Endothelial cell of umbilical vein (primary cell): ENCODE data around the gene SIAH3.

Experiments used
- EZH2 ChIP-seq: IDR thresholded peaks from 2 replicates; pipeline ENCODE4 v1.6.1; 2012; ENCODE audit warnings: borderline replicate concordance, low read depth, mild to moderate bottlenecking, moderate library complexity, low read length, inconsistent platforms; ENCODE audit not compliant: severe bottlenecking
- GATA2 ChIP-seq: IDR thresholded peaks from 2 replicates; pipeline ENCODE4 v1.7.0; 2011; ENCODE audit warnings: low read depth, mild to moderate bottlenecking, moderate library complexity, mixed read lengths, low read length; ENCODE audit not compliant: insufficient read length, insufficient read depth
- POLR2A ChIP-seq: IDR thresholded peaks from 2 replicates; pipeline ENCODE4 v1.6.1; 2012; ENCODE audit warnings: low read depth, mild to moderate bottlenecking, control low read depth, low read length
- TF ChIP-seq, protein P1 (sequence below), 2 donors: IDR thresholded peaks; 1 replicate in 1 of 2; 2 replicates in 1 of 2; pipeline ENCODE4 v1.5.1; 2011; ENCODE audit warnings: low read length in 2 of 2, mild to moderate bottlenecking in 2 of 2, moderate library complexity in 2 of 2, control low read depth in 1 of 2, inconsistent platforms in 1 of 2, low read depth in 1 of 2; ENCODE audit not compliant: insufficient read depth in 1 of 2; ENCODE audit errors: extremely low read depth in 1 of 2

DNA sequence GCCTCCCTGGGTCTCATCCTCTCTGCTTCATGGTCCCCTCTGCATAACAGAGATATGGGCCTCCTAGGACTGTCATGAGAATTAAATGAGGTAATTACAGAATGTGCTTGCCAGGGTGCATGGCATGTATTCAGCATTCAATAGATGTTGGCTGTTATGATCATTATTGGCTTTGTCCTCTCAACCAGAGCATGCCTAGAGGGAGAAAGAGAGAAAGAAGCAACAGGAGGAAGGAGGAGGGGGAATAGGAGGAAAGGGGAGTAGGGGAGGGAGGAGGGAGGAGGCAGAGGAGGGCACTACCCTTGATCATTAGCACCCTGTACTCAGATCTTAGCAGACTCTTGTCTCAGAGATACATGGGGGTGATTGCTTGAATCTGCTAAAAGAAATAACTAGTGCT lies 41.0 kb upstream of the SIAH3 start:
- TF ChIP-seq POLR2A (no peak), EZH2 (no peak), GATA2 (no peak)
- TF ChIP-seq, protein P1, sequence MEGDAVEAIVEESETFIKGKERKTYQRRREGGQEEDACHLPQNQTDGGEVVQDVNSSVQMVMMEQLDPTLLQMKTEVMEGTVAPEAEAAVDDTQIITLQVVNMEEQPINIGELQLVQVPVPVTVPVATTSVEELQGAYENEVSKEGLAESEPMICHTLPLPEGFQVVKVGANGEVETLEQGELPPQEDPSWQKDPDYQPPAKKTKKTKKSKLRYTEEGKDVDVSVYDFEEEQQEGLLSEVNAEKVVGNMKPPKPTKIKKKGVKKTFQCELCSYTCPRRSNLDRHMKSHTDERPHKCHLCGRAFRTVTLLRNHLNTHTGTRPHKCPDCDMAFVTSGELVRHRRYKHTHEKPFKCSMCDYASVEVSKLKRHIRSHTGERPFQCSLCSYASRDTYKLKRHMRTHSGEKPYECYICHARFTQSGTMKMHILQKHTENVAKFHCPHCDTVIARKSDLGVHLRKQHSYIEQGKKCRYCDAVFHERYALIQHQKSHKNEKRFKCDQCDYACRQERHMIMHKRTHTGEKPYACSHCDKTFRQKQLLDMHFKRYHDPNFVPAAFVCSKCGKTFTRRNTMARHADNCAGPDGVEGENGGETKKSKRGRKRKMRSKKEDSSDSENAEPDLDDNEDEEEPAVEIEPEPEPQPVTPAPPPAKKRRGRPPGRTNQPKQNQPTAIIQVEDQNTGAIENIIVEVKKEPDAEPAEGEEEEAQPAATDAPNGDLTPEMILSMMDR (IDR thresholded peaks at IDR 0.05; ENCODE audit: extremely low read depth in 1 of 2, insufficient read depth in 1 of 2, low read depth in 1 of 2, low read length in 2 of 2): no peak
